Measurements from ENCODE around the gene MS4A15.

GRCh38 chr11:60747359-60747873 is 9.3 kb upstream of the MS4A15 start:
- TF ChIP-seq CTCF (IDR thresholded peaks at IDR 0.05; ENCODE audit: insufficient read depth, low read length), result no peak
- TF ChIP-seq POLR2AphosphoS5 (IDR thresholded peaks at IDR 0.05; ENCODE audit: low read depth), result no peak
- TF ChIP-seq SPI1 (IDR thresholded peaks at IDR 0.05; ENCODE audit: borderline replicate concordance, low read depth), result no peak
